GM12873 (cell line): ENCODE measurements around the gene SHQ1.

Experiments used
- CTCF ChIP-seq: IDR thresholded peaks from 2 replicates; pipeline ENCODE4 v1.5.1; 2012; ENCODE audit warnings: low read depth, mild to moderate bottlenecking, moderate library complexity, low read length, control low read depth; ENCODE audit not compliant: insufficient read depth; ENCODE audit errors: missing control alignments

Gene SHQ1

GRCh38 chr3:72872183-72872582 is 23.9 kb upstream of the SHQ1 start:
- no peak for TF ChIP-seq CTCF

GRCh38 chr3:72862314-72863090 is 14.3 kb upstream of the SHQ1 start:
- no peak for TF ChIP-seq CTCF

DNA sequence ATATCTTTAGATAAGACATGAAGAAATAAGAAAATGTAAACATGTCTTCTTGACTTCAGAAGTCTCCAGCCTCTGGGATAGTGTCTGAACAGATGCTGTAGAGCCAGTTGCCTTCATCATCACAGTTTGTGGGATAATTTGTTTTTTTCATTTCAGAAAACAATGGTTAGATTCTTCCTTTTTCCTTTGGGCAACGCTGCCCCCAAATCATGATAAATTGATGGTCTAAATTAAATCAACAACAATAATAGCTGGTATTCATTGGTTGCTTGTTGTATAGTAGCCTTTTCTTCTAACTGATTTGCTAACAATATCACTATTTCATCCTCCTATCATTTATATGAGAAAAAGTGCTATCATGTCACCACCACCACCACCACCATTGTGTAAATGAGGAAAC is 12.6 kb upstream of the SHQ1 start:
- no peak for TF ChIP-seq CTCF

DNA sequence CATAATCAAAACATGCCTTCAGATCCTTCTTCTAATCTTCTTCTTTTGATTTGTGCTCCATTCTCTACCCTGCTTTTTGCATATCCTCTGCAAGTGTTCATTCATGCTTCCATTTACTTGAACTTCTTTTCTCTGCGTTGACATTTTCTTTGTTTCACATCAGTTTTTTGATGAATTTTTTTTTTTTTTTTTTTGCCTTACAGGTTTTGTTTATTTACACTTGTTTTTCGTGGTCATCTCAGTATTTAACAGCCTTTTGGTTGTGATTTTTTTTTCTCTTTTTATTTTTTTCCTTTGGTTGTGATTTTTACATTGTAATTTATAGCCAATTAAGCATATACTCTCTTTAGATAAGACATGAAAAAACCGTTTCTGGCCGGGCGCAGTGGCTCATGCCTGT is 11.8 kb upstream of the SHQ1 start:
- no peak for TF ChIP-seq CTCF

- TF ChIP-seq CTCF, result no peak
Observed at GRCh38 chr3:72855001-72855400, 6.8 kb upstream of the SHQ1 start.

- no peak for TF ChIP-seq CTCF
Observed at GRCh38 chr3:72848703-72849081, 447 bp upstream of the SHQ1 start.

DNA sequence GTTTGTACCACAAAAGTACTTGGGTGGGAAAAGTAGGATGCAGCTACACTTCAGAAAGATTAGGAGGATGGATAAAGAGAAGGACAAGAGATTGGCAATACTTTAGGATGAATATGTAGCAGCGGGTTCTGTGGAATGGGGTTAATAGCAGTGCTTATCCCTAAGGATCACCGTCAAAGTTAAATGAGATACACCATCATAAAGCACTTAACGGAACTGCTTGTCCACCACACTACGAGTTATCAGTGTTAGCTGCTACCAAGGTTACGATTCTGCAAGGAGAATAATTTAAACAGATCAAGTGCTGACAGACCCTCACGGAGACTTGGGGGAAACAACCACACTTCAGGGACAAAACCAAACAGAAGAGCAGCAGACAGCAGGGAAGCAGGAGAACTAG is 963 bp downstream of the SHQ1 start:
- TF ChIP-seq CTCF, result no peak
